Stomach (tissue), 4 donors: ENCODE measurements around the gene ABTB2.

Source experiments
- CTCF ChIP-seq, 7 experiments: fragments of 450-650 bp in 4 of 7; fragments of 200-600 bp in 3 of 7; sonication (generic) in 3 of 7; IDR thresholded peaks; one replicate each; pipeline ENCODE4 v1.5.1; 2016 to 2019; ENCODE audit warnings: antibody characterized with exemption in 7 of 7, control low read depth in 2 of 7, mild to moderate bottlenecking in 1 of 7
- POLR2A ChIP-seq, 4 donors: fragments of 450-650 bp; IDR thresholded peaks; one replicate each; pipeline ENCODE4 v1.6.1; 2016; ENCODE audit warnings: antibody characterized with exemption in 4 of 4, control low read depth in 2 of 4, mild to moderate bottlenecking in 1 of 4, moderate library complexity in 1 of 4

- TF ChIP-seq CTCF (IDR thresholded peaks at IDR 0.05) (no peak), POLR2A (IDR thresholded peaks at IDR 0.05) (no peak)
Measured at GRCh38 chr11:34212566-34212965, 145.2 kb downstream of the ABTB2 start.
